22Rv1 (cell line): ENCODE data around the gene PAK3.

ENCODE experiments used
- H3K27ac ChIP-seq: fragments of 450-650 bp; 2 replicates; pipeline ENCODE4 v1.5.1; 2017
- CTCF ChIP-seq: fragments of 450-650 bp; IDR thresholded peaks from 2 replicates; pipeline ENCODE4 v1.5.1; 2017; ENCODE audit warnings: mild to moderate bottlenecking
- ZFX ChIP-seq: fragments of 450-650 bp; IDR thresholded peaks from 2 replicates; pipeline ENCODE4 v1.6.1; 2017; ENCODE audit warnings: antibody characterized with exemption, borderline replicate concordance

PAK3 gene

DNA sequence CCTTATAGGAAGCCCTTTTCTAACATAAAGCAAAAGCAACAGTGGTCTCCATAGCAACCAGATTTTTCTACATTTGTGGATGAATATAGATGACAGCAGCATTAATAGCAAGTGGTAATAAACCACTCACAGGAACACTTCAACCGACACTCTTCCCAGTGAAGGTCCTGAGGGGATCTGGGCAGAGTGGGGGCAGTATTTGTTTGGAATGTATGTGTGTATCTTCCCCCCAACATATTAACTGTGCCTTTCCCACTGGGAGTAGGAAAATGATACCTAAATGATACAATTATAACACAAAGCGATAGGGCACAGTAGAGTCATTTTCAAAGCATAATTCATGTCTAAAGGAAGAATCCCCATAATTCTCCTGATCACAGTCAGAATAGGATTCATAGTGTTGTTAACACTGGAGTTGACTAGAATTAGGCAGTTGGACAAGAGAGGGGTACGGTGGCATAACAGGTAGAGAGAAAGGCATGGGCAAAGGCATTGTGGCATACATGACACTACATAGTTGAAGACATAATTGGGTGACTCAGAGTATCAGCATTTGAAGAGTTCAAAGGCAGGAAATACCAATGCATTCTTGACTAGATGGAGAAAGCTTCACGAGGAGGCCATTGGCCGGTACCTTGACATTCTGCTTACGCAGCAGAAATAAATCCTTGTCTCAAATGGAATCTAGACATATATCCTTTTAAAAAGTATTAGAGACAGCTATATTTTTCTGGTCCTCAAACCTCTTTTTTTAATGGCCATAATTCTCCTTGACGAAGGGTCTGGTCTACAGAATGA, 159.1 kb downstream of the PAK3 start:
- H3K27ac ChIP-seq, result no peak overlapping the region
- TF ChIP-seq ZFX (no peak), CTCF (no peak)

DNA sequence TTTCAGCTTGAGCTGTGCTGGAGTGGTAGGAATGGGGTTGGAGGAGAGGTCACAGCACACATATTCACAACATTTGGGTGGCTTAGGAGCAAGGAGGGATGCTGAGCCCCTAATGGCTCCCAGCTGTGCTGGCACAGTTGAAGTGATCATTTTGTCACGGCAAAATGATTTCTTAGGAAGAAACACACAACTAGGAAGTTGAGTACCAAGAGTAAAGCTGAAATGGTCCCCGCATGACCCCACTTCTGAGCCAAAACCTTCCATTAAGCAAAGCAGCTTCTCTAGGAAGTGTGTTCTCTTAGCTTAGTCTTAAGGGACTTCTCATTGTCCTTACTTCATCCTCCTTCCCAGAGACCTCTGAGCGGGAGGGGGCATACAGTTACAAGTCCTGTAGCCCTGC, 161.7 kb downstream of the PAK3 start:
- TF ChIP-seq CTCF (no peak), ZFX (no peak)
- H3K27ac ChIP-seq, result no peak overlapping the region

DNA sequence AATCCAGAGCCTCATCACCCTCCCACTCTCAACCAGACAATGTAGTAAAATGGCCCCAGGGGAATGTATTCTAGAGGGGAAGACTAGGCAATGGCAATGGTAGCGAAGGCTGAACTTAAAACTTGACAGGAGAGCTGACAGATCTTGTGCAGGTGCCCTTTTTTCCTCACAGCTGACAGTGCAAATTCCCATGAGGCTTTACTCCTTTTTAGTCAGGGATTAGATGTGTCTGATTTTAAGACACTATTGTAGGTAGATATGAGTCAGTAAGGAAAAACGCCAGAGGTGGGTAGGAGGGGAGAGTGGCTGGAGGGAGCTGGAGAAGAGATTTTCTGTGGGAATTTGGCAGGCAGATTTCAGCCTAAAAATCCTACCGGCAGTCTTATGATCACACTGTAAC, 163.6 kb downstream of the PAK3 start:
- TF ChIP-seq CTCF (no peak), ZFX (no peak)

DNA sequence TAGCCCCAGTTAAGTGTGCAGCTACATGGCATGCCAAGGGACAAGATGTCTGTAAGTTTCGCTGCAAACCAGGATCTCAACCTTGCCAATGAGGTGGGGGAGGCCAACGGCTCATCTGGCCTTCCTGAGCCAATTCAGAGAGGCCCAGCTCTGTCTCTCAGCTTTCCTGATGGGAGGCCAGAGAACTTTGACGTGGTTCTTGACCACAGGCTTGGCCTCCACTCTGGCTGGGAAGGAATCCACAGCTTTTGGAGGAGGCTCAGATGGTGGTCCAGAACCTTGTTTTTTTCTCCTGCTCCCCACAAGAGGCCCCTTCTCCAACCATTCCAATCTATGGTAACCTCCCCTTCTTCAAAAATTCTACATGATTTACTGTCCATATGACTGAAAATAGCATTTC, 164.5 kb downstream of the PAK3 start:
- no peak overlapping the region for H3K27ac ChIP-seq
- TF ChIP-seq ZFX (no peak), CTCF (no peak)

More for the DNA sequence above, 163.6 kb downstream of the PAK3 start:
- no peak overlapping the region for H3K27ac ChIP-seq

- no peak overlapping the region for H3K27ac ChIP-seq
- no peak for TF ChIP-seq CTCF
- TF ChIP-seq ZFX, result no peak
These were observed 166.1 kb downstream of the PAK3 start for GRCh38 chrX:111262086-111262485.

- no peak overlapping the region for H3K27ac ChIP-seq
- TF ChIP-seq CTCF (no peak), ZFX (no peak)
These were observed 168.4 kb downstream of the PAK3 start for GRCh38 chrX:111264385-111264784.

DNA sequence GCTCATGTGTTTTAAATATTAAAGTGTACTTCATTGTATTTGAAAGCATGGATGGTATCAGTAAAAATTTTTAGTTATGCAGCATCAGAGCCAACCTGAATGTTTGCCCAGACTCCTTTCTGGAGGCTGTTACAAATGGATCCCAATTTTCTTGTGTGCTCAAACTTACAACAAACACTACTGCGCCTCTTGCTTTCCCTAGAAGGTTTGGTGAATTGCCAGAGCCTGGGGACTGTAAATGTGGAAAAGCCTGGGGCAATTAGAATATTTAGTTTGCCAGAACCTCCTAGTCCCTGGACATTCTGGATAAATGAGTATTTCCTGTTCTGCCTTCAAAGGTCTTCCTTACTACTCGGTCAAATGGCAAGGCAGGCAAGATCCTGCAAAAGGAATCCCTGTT, 169.5 kb downstream of the PAK3 start:
- TF ChIP-seq CTCF (no peak), ZFX (no peak)

More for the DNA sequence above, 169.5 kb downstream of the PAK3 start:
- no peak overlapping the region for H3K27ac ChIP-seq
